ENCODE results near the gene USP32. TPM values are rescaled to one million over a fixed set of nuclear protein-coding genes. Genes with fewer than 3 reads are reported as not detected.
"Not testable (repeated sequence)": the region's sequence is repeated elsewhere in the genome, so short reads cannot be mapped to it uniquely, and the experiment has no call there.

The USP32 gene
- polyA plus RNA-seq, 4 donors, result 31.8 to 44.2 (median 42.3) TPM

- no peak for DNase-seq (ENCODE audit: low read depth in 4 of 4, low spot score in 3 of 4)
Measured at GRCh38 chr17:60406887-60407286, 15.0 kb upstream of the USP32 start.

- DNase-seq (ENCODE audit: low read depth in 4 of 4, low spot score in 3 of 4), result no peak
Measured at GRCh38 chr17:60403962-60404361, 12.0 kb upstream of the USP32 start.

GRCh38 chr17:60403523-60403810, 11.5 kb upstream of the USP32 start:
- DNase-seq (ENCODE audit: low read depth in 4 of 4, low spot score in 3 of 4), result no peak

GRCh38 chr17:60401819-60402218, 9.9 kb upstream of the USP32 start:
- no peak for DNase-seq (ENCODE audit: low read depth in 4 of 4, low spot score in 3 of 4)

GRCh38 chr17:60398227-60398959, 6.5 kb upstream of the USP32 start:
- no peak for DNase-seq (ENCODE audit: low read depth in 4 of 4, low spot score in 3 of 4)

- DNase-seq (ENCODE audit: low read depth in 4 of 4, low spot score in 3 of 4), result no peak
Measured at GRCh38 chr17:60396412-60396811, 4.5 kb upstream of the USP32 start.

GRCh38 chr17:60395508-60396065, 3.7 kb upstream of the USP32 start:
- no peak for DNase-seq (ENCODE audit: low read depth in 4 of 4, low spot score in 3 of 4)

- DNase-seq (ENCODE audit: low read depth in 4 of 4, low spot score in 3 of 4), result no peak
Measured at GRCh38 chr17:60393840-60394723, 2.1 kb upstream of the USP32 start.

- DNase-seq (ENCODE audit: low read depth in 4 of 4, low spot score in 3 of 4), result peak in 1 of 4 donors; percentile 57
Measured at GRCh38 chr17:60392845-60393702, 1.1 kb upstream of the USP32 start.

- peak in 1 of 4 donors; percentile 62 for DNase-seq (ENCODE audit: low read depth in 4 of 4, low spot score in 3 of 4)
Measured at GRCh38 chr17:60391471-60392041, 377 bp downstream of the USP32 start.

- no peak for DNase-seq (ENCODE audit: low read depth in 4 of 4, low spot score in 3 of 4)
Measured at GRCh38 chr17:60390925-60391470, 935 bp downstream of the USP32 start.

GRCh38 chr17:60390186-60390585, 1.7 kb downstream of the USP32 start:
- DNase-seq (ENCODE audit: low read depth in 4 of 4, low spot score in 3 of 4), result no peak

GRCh38 chr17:60388742-60389141, 3.2 kb downstream of the USP32 start:
- DNase-seq (ENCODE audit: low read depth in 4 of 4, low spot score in 3 of 4), result no peak

GRCh38 chr17:60387666-60388065, 4.3 kb downstream of the USP32 start:
- DNase-seq (ENCODE audit: low read depth in 4 of 4, low spot score in 3 of 4), result no peak

- DNase-seq (ENCODE audit: low read depth in 4 of 4, low spot score in 3 of 4), result no peak
Measured at GRCh38 chr17:60386147-60387058, 5.5 kb downstream of the USP32 start.

- DNase-seq (ENCODE audit: low read depth in 4 of 4, low spot score in 3 of 4), result not testable (repeated sequence)
Measured at GRCh38 chr17:60384921-60385320, 7.0 kb downstream of the USP32 start.

GRCh38 chr17:60383379-60383778, 8.6 kb downstream of the USP32 start:
- DNase-seq (ENCODE audit: low read depth in 4 of 4, low spot score in 3 of 4), result no peak

GRCh38 chr17:60381958-60382357, 10.0 kb downstream of the USP32 start:
- DNase-seq (ENCODE audit: low read depth in 4 of 4, low spot score in 3 of 4), result no peak

- not testable (repeated sequence) for DNase-seq (ENCODE audit: low read depth in 4 of 4, low spot score in 3 of 4)
Measured at GRCh38 chr17:60379461-60379860, 12.5 kb downstream of the USP32 start.
